Activated T-cell treated with anti-CD3 and anti-CD28 coated beads for 1 hour (primary cell): ENCODE results near the gene LENG8.
"Not testable (repeated sequence)": the region's sequence is repeated elsewhere in the genome, so short reads cannot be mapped to it uniquely, and the experiment has no call there.

Source experiments
- DNase-seq: peaks from one replicate; pipeline ENCODE4 v3.0.0-alpha.2; 2020; ENCODE audit warnings: low read depth

LENG8 gene

GRCh38 chr19:54444737-54445136 is 4.3 kb upstream of the LENG8 start:
- no peak for DNase-seq

- not testable (repeated sequence) for DNase-seq
Observed at GRCh38 chr19:54446349-54446748, 2.6 kb upstream of the LENG8 start.

GRCh38 chr19:54448040-54448773 is 792 bp upstream of the LENG8 start:
- DNase-seq, result no peak

- no peak for DNase-seq
Observed at GRCh38 chr19:54449701-54450069, 686 bp downstream of the LENG8 start.

- DNase-seq, result no peak
Observed at GRCh38 chr19:54451331-54451871, 2.4 kb downstream of the LENG8 start.

- DNase-seq, result no peak
Observed at GRCh38 chr19:54451997-54452396, 3.0 kb downstream of the LENG8 start.

- no peak for DNase-seq
Observed at GRCh38 chr19:54452626-54453025, 3.6 kb downstream of the LENG8 start.

GRCh38 chr19:54453921-54454780 is 5.2 kb downstream of the LENG8 start:
- no peak for DNase-seq

- DNase-seq, result no peak
Observed at GRCh38 chr19:54454781-54455675, 6.0 kb downstream of the LENG8 start.

GRCh38 chr19:54455786-54456422 is 6.9 kb downstream of the LENG8 start:
- DNase-seq, result no peak

- no peak for DNase-seq
Observed at GRCh38 chr19:54456423-54457373, 7.7 kb downstream of the LENG8 start.

- no peak for DNase-seq
Observed at GRCh38 chr19:54457773-54458647, 9.0 kb downstream of the LENG8 start.

- DNase-seq, result no peak
Observed at GRCh38 chr19:54458648-54459281, 9.8 kb downstream of the LENG8 start.

- no peak for DNase-seq
Observed at GRCh38 chr19:54459282-54460229, 10.6 kb downstream of the LENG8 start.

- no peak for DNase-seq
Observed at GRCh38 chr19:54460230-54461005, 11.4 kb downstream of the LENG8 start.

GRCh38 chr19:54461210-54461609 is 12.2 kb downstream of the LENG8 start:
- no peak for DNase-seq

GRCh38 chr19:54461613-54462012 is 12.6 kb downstream of the LENG8 start:
- DNase-seq, result no peak
